GM13976 (cell line): ENCODE results near the gene SPSB1.

Source experiments
- DNase-seq: peaks from one replicate; pipeline ENCODE4 v3.0.0; 2012; ENCODE audit warnings: low spot score
- in situ Hi-C: fragments of 300-500 bp; cut with MboI; formaldehyde crosslinking; loops from one replicate; pipeline ENCODE4 v1.12.0; 2022; ENCODE audit warnings: low sequenced_read_pairs, mixed read lengths, inconsistent platforms; ENCODE audit not compliant: unreplicated experiment
- TF ChIP-seq, protein P1 (sequence below): IDR thresholded peaks from 2 replicates; pipeline ENCODE4 v1.5.1; 2012; ENCODE audit warnings: borderline replicate concordance, mild to moderate bottlenecking; ENCODE audit not compliant: insufficient read depth; ENCODE audit errors: extremely low read depth, missing control alignments, control extremely low read depth

SPSB1 gene

GRCh38 chr1:9351654-9352271 is 59.1 kb downstream of the SPSB1 start:
- TF ChIP-seq, protein P1, sequence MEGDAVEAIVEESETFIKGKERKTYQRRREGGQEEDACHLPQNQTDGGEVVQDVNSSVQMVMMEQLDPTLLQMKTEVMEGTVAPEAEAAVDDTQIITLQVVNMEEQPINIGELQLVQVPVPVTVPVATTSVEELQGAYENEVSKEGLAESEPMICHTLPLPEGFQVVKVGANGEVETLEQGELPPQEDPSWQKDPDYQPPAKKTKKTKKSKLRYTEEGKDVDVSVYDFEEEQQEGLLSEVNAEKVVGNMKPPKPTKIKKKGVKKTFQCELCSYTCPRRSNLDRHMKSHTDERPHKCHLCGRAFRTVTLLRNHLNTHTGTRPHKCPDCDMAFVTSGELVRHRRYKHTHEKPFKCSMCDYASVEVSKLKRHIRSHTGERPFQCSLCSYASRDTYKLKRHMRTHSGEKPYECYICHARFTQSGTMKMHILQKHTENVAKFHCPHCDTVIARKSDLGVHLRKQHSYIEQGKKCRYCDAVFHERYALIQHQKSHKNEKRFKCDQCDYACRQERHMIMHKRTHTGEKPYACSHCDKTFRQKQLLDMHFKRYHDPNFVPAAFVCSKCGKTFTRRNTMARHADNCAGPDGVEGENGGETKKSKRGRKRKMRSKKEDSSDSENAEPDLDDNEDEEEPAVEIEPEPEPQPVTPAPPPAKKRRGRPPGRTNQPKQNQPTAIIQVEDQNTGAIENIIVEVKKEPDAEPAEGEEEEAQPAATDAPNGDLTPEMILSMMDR, result no peak
- in situ Hi-C loops, result no loop called here
- DNase-seq, result no peak

- in situ Hi-C loops, result no loop called here
- TF ChIP-seq, protein P1, result no peak
- DNase-seq, result no peak
Observed at GRCh38 chr1:9352377-9353134, 59.9 kb downstream of the SPSB1 start.

GRCh38 chr1:9355503-9355902 is 62.8 kb downstream of the SPSB1 start:
- no peak for DNase-seq
- TF ChIP-seq, protein P1, result no peak
- in situ Hi-C loops, result no loop called here

- in situ Hi-C loops, result no loop called here
- no peak for DNase-seq
- TF ChIP-seq, protein P1, result no peak
Observed at GRCh38 chr1:9356021-9356420, 63.3 kb downstream of the SPSB1 start.

DNA sequence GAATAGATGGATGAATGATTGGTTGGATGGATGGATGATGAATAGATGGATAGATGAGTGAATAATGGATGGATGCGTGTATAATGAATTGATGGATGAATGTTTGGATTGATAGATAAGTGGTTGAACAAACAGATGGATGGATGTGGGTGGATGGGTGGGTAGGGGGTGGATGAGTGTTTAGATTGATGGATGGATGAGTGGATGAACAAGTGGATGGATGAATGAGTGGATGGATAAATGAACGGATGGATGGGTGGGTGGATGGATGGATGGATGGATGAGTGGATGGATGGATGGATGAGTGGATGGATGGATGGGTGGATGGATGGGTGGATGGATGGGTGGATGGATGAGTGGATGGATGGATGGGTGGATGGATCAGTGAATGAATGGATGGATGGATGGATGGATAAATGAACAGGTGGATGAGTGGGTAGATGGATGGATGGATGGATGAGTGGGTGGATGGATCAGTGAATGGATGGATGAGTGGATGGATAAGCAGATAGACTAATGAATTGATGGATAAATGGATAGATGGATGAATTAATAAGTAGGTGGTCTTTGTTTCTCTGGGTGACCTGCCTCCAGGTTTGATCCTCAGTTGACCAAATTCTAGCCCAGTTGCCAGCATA is 64.3 kb downstream of the SPSB1 start:
- TF ChIP-seq, protein P1, result no peak
- in situ Hi-C loops, result no loop called here
- DNase-seq, result no peak

DNA sequence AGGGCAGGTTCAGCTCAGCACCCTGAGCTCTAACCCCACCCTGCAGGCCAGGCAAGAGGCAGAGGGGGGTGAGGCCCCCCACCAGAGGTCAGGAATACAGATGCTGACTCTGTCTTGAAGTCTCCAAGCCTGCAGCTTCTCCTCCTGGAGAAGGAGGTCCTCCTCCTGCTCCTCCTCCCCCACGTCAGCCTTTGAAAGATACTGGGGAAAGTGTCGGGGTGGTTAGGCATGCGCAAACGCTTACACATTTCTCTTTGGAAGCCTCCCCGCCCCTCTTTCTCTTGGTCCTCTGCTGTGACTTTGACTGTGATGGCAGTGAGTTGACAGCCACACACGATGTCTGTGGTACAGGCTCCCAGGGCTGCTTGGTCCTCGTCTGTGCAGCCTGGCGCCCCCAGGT is 65.3 kb downstream of the SPSB1 start:
- DNase-seq, result no peak
- TF ChIP-seq, protein P1, result no peak
- in situ Hi-C loops, result no loop called here
